Upper lobe of right lung (tissue), 1 donor: ENCODE measurements around the gene PRICKLE4. TPM values are rescaled to one million over a fixed set of nuclear protein-coding genes. Genes with fewer than 3 reads are reported as not detected.

Experiments
- ATAC-seq: fragments of 200-7000 bp; cut with Tn5 transposase; one replicate; pipeline ENCODE4 v1.9.1; 2020; ENCODE audit warnings: mild to moderate bottlenecking, moderate library complexity
- DNase-seq: peaks from one replicate; pipeline ENCODE4 v3.0.0-alpha.2; 2020
- H3K27ac ChIP-seq: fragments of 200-600 bp; one replicate; pipeline ENCODE4 v1.8.0; 2022
- H3K27me3 ChIP-seq: fragments of 200-600 bp; one replicate; pipeline ENCODE4 v1.8.0; 2022; ENCODE audit warnings: mild to moderate bottlenecking
- H3K36me3 ChIP-seq: fragments of 200-600 bp; one replicate; pipeline ENCODE4 v1.8.0; 2022
- H3K4me1 ChIP-seq: fragments of 200-600 bp; one replicate; pipeline ENCODE4 v1.8.0; 2022
- H3K4me3 ChIP-seq: fragments of 200-600 bp; one replicate; pipeline ENCODE4 v1.8.0; 2022; ENCODE audit warnings: mild to moderate bottlenecking
- H3K9me3 ChIP-seq: fragments of 200-600 bp; one replicate; pipeline ENCODE4 v1.8.0; 2022
- CTCF ChIP-seq: fragments of 200-600 bp; IDR thresholded peaks from one replicate; pipeline ENCODE4 v1.8.0; 2022; ENCODE audit warnings: antibody characterized with exemption
- intact Hi-C: fragments of 100-400 bp; cut with DNase I; formaldehyde crosslinking; loops from one replicate; pipeline ENCODE4 v1.11.0; 2022
- total RNA-seq: library from RNA; stranded (reverse); fragmentation: NEBNext Ultra II Directional; extraction: Animal tissue kit (Norgen Biotek cat#: 25700); gene quantifications from one replicate; pipeline ENCODE4 v1.2.1, GENCODE V29; 2021
- donor health status: DM: no; HTN: yes; CAD: no; lungs with severe emphysema.

The PRICKLE4 gene
- total RNA-seq, 1 donor from 2014 or later: 14.2 TPM

DNA sequence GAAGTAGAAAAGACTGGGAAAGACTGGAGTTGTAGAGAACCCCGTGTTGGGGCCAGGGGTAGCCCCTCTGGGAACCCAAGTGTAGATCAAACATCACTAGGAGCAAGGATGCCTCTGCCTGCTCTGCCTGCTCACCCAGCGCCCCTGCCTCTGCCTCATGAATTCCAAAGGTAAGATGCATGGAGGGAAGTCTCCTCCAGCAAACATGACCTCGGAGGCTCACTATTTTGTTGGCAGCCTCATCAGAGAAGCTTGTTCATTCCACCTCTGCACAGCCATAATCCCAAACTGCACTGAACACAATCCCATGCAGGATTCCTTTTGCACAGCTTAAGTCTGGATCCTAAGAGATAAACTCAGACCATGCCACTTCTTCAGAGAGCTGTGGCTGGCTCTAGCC lies 5.7 kb upstream of the PRICKLE4 start:
- peaks cover 61% of the 10 kb centered on the region for H3K36me3 ChIP-seq
- intact Hi-C loops: no loop called here
- H3K4me1 ChIP-seq: peaks cover 9% of the 10 kb centered on the region
- DNase-seq: no peak
- no peak overlapping the region for H3K4me3 ChIP-seq
- ATAC-seq: no peak
- H3K27ac ChIP-seq: no peak overlapping the region
- no peaks in the 10 kb centered on the region for H3K9me3 ChIP-seq
- no peaks in the 10 kb centered on the region for H3K27me3 ChIP-seq
- no peak for TF ChIP-seq CTCF

DNA sequence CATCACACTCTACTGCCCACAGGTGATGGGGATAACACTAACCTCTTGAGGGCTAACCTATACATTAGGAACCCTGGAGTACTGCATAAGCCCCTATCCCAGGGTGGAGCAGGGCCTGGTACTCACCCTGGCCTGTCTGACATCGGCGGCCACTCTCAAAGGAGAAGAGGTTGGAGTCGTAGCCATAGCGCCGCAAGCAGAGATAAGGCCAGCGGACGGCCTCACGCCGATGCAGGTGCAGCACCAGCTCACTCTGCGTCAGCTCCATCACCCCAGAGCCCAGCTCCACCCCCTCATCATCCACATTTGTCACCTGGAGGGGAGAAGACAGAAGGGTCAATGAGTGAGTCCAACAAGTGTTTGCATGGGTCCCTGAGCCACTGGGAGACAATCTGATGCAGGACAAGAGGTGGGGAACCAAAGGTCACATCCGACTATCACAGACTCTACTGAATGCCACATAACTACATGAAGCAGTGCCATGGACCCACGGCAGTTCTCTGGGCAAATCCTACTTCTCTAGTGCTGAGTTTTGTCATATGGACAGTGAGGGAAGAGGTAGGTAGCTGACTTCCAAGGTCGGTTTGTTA lies 5.2 kb upstream of the PRICKLE4 start:
- no peak overlapping the region for H3K4me3 ChIP-seq
- H3K27ac ChIP-seq: no peak overlapping the region
- H3K36me3 ChIP-seq: peaks cover 59% of the 10 kb centered on the region
- intact Hi-C loops: no loop called here
- DNase-seq (no peak), ATAC-seq (no peak)
- H3K27me3 ChIP-seq: no peaks in the 10 kb centered on the region
- H3K4me1 ChIP-seq: peaks cover 9% of the 10 kb centered on the region
- TF ChIP-seq CTCF: no peak
- no peaks in the 10 kb centered on the region for H3K9me3 ChIP-seq

GRCh38 chr6:41777551-41778285 lies 2.9 kb upstream of the PRICKLE4 start:
- H3K27me3 ChIP-seq: no peaks in the 10 kb centered on the region
- peaks cover 37% of the 10 kb centered on the region for H3K36me3 ChIP-seq
- H3K4me1 ChIP-seq: peaks cover 19% of the 10 kb centered on the region
- intact Hi-C loops: no loop called here
- H3K9me3 ChIP-seq: no peaks in the 10 kb centered on the region
- H3K4me3 ChIP-seq: no peak overlapping the region
- ATAC-seq (no peak), DNase-seq (no peak)
- TF ChIP-seq CTCF: no peak
- H3K27ac ChIP-seq: no peak overlapping the region

DNA sequence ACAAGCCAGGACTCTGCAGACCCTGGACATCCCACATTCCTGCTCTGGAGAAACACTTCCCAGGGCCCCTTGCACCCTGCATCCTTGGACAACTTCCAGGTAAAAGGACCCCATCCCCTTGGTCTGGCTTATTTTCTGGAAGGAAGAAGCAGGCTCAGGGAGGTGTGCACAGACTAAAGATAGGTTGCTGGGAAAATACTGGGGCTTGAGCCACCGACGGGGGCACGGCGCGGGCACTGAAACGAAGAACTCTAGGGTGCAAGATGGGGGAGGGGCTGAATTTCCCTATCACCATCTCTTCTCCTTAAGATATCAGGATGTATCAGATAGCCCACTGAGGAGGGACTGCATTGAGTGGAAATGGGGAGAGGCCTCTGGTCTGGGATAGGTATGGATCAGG lies 1.7 kb upstream of the PRICKLE4 start:
- Histone ChIP-seq H3K27ac (no peak overlapping the region), H3K4me1 (peaks cover 25% of the 10 kb centered on the region), H3K27me3 (no peaks in the 10 kb centered on the region), H3K36me3 (peaks cover 25% of the 10 kb centered on the region), H3K9me3 (no peaks in the 10 kb centered on the region), H3K4me3 (peak overlapping the region; percentile 66)
- no peak for TF ChIP-seq CTCF
- DNase-seq: no peak
- intact Hi-C loops: no loop called here
- no peak for ATAC-seq

DNA sequence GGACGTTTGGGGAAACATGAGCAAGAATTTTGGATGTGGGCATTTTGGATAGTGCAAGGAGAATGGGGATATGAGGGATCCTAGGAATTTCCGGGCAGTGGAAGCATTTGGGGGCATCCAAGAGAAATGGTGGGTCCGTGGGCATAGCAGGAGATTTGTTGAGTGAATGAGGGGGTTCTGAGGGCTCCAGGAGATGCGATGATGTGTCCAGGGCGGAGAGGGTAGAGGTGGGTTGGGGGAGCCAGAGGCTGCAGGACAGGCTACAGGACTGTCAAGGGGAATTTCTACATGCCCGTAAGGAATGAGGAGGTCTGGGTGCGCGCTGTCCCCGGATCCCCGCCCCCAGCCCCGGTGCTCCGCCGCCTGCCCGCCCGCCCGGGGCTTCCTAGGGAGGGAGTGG lies 1.2 kb upstream of the PRICKLE4 start:
- no peak for ATAC-seq
- Histone ChIP-seq H3K4me3 (peak overlapping the region; percentile 66), H3K4me1 (peaks cover 30% of the 10 kb centered on the region), H3K27me3 (no peaks in the 10 kb centered on the region), H3K36me3 (peaks cover 23% of the 10 kb centered on the region), H3K9me3 (no peaks in the 10 kb centered on the region), H3K27ac (peak overlapping the region; percentile 68)
- intact Hi-C loops: no loop called here
- TF ChIP-seq CTCF: no peak
- no peak for DNase-seq
